H1 (cell line): ENCODE measurements around the gene DNAH1. TPM values are rescaled to one million over a fixed set of nuclear protein-coding genes. Genes with fewer than 3 reads are reported as not detected.

Experiments used
- CTCF ChIA-PET: fragments of 300-600 bp; sonication (Branson Sonifier 250); formaldehyde crosslinking; loops from one replicate; lab custom pipeline; 2021; ENCODE audit not compliant: partially characterized antibody; lab: Charles Lee
- POLR2A ChIA-PET: fragments of 300-600 bp; sonication (Branson Sonifier 250); formaldehyde crosslinking; loops from one replicate; lab custom pipeline; 2021; ENCODE audit warnings: inconsistent platforms; ENCODE audit not compliant: partially characterized antibody; lab: Charles Lee
- DNase-seq, 2 experiments: peaks; one replicate each; pipeline versions ENCODE4 v3.0.0 to v3.0.0-alpha.2; 2010 to 2022; ENCODE audit warnings: low spot score in 2 of 2, low read depth in 1 of 2, mixed read lengths in 1 of 2
- FAIRE-seq: peaks from 2 replicates; lab custom pipeline; 2011; peaks lifted over from hg19 to GRCh38; lab: Jason Lieb, UNC
- H2AFZ ChIP-seq: 2 replicates; pipeline ENCODE4 v1.8.1; 2012; ENCODE audit warnings: low read length, inconsistent platforms
- H2AK5ac ChIP-seq: 2 replicates; pipeline ENCODE4 v1.6.1; 2013; ENCODE audit warnings: low read depth, low read length
- H2BK120ac ChIP-seq: replicated peaks from 2 replicates; pipeline ENCODE3; 2013; ENCODE audit warnings: low read depth, low read length, inconsistent platforms
- H2BK12ac ChIP-seq: 2 replicates; pipeline ENCODE4 v1.6.1; 2013; ENCODE audit warnings: low read depth, low read length
- H2BK15ac ChIP-seq: 2 replicates; pipeline ENCODE4 v1.6.1; 2013; ENCODE audit warnings: low read length
- H2BK20ac ChIP-seq: 2 replicates; pipeline ENCODE4 v1.6.1; 2013; ENCODE audit warnings: low read length
- H2BK5ac ChIP-seq: 2 replicates; pipeline ENCODE4 v1.6.1; 2013; ENCODE audit warnings: low read depth, low read length
- H3K14ac ChIP-seq: 2 replicates; pipeline ENCODE4 v1.6.1; 2013; ENCODE audit warnings: inconsistent platforms; ENCODE audit not compliant: insufficient read length
- H3K18ac ChIP-seq: 2 replicates; pipeline ENCODE4 v1.6.1; 2013; ENCODE audit warnings: low read length; ENCODE audit errors: extremely low read depth
- H3K23ac ChIP-seq: 2 replicates; pipeline ENCODE4 v1.6.1; 2013; ENCODE audit warnings: inconsistent platforms; ENCODE audit not compliant: insufficient read length
- H3K23me2 ChIP-seq: 2 replicates; pipeline ENCODE4 v1.6.1; 2013; ENCODE audit warnings: low read depth, low read length
- H3K27ac ChIP-seq: 2 replicates; pipeline ENCODE4 v1.6.1; 2011; ENCODE audit warnings: low read depth, low read length, inconsistent platforms
- H3K27me3 ChIP-seq, 4 experiments: replicated peaks in 1 of 4; 1 replicate in 1 of 4; 2 replicates in 3 of 4; pipeline versions ENCODE4 v1.6.1 to v1.8.1; 2011 to 2013; ENCODE audit warnings: low read length in 3 of 4, mild to moderate bottlenecking in 3 of 4, inconsistent platforms in 2 of 4, mixed read lengths in 2 of 4, moderate library complexity in 1 of 4; ENCODE audit not compliant: control insufficient read depth in 3 of 4, insufficient read depth in 3 of 4; ENCODE audit errors: extremely low read depth in 1 of 4
- H3K36me3 ChIP-seq, 4 experiments: 2 replicates each; pipeline versions ENCODE4 v1.6.1 to v1.8.1; 2011 to 2013; ENCODE audit warnings: mild to moderate bottlenecking in 4 of 4, low read length in 3 of 4, moderate library complexity in 2 of 4, control low read depth in 1 of 4, inconsistent platforms in 1 of 4; ENCODE audit not compliant: insufficient read depth in 4 of 4, control insufficient read depth in 2 of 4
- H3K4ac ChIP-seq: replicated peaks from 2 replicates; pipeline ENCODE3; 2013; ENCODE audit warnings: low read length, low read depth, mixed read lengths, inconsistent platforms; ENCODE audit not compliant: insufficient read length
- H3K4me1 ChIP-seq, 4 experiments: replicated peaks in 1 of 4; 1 replicate in 1 of 4; 2 replicates in 3 of 4; pipeline versions ENCODE4 v1.6.1 to v1.8.1; 2011 to 2013; ENCODE audit warnings: low read length in 3 of 4, inconsistent platforms in 2 of 4, mixed read lengths in 1 of 4; ENCODE audit not compliant: insufficient read depth in 4 of 4, control insufficient read depth in 3 of 4
- H3K4me2 ChIP-seq, 2 experiments: 2 replicates each; pipeline versions ENCODE4 v1.6.1 to v1.8.1; 2011 to 2013; ENCODE audit warnings: low read depth in 2 of 2, low read length in 2 of 2, control low read depth in 1 of 2, inconsistent platforms in 1 of 2, mild to moderate bottlenecking in 1 of 2; ENCODE audit not compliant: insufficient read depth in 1 of 2
- H3K4me3 ChIP-seq, 4 experiments: fragments of 200-600, 300-600 bp in 1 of 4; sonication (generic), shearing (Covaris generic), sonication (Bioruptor Twin) in 1 of 4; 2 replicates each; pipeline versions ENCODE4 v1.5.1 to v1.8.1; 2011 to 2016; ENCODE audit warnings: low read length in 4 of 4, low read depth in 3 of 4, control low read depth in 2 of 4, inconsistent platforms in 2 of 4, mild to moderate bottlenecking in 2 of 4, mixed read lengths in 1 of 4, moderate library complexity in 1 of 4; ENCODE audit not compliant: insufficient read depth in 2 of 4; ENCODE audit errors: extremely low read depth in 1 of 4
- H3K56ac ChIP-seq: replicated peaks from 2 replicates; pipeline ENCODE3; 2013; ENCODE audit warnings: low read depth, mild to moderate bottlenecking, mixed read lengths, low read length, inconsistent platforms; ENCODE audit not compliant: insufficient read length
- H3K79me1 ChIP-seq: 2 replicates; pipeline ENCODE4 v1.6.1; 2013; ENCODE audit warnings: low read depth, low read length, control low read depth
- H3K79me2 ChIP-seq, 2 experiments: 2 replicates each; pipeline versions ENCODE4 v1.6.1 to v1.8.1; 2012 to 2013; ENCODE audit warnings: low read length in 2 of 2, mild to moderate bottlenecking in 2 of 2, inconsistent platforms in 1 of 2; ENCODE audit not compliant: insufficient read depth in 2 of 2, control insufficient read depth in 1 of 2
- H3K9ac ChIP-seq, 4 experiments: replicated peaks in 1 of 4; 1 replicate in 1 of 4; 2 replicates in 3 of 4; pipeline versions ENCODE4 v1.6.1 to v1.8.1; 2011 to 2013; ENCODE audit warnings: low read depth in 3 of 4, low read length in 3 of 4, control low read depth in 2 of 4, mild to moderate bottlenecking in 2 of 4, moderate library complexity in 2 of 4, inconsistent platforms in 1 of 4; ENCODE audit errors: extremely low read depth in 1 of 4
- H3K9me3 ChIP-seq, 2 experiments: 2 replicates each; pipeline versions ENCODE4 v1.6.1 to v1.8.1; 2012 to 2013; ENCODE audit warnings: mild to moderate bottlenecking in 2 of 2, moderate library complexity in 2 of 2, control low read depth in 1 of 2, inconsistent platforms in 1 of 2, low read depth in 1 of 2, low read length in 1 of 2, mixed read lengths in 1 of 2; ENCODE audit not compliant: insufficient read depth in 2 of 2
- H4K20me1 ChIP-seq, 2 experiments: replicated peaks in 1 of 2; 2 replicates each; pipeline versions ENCODE3 to v1.8.1; 2011 to 2013; ENCODE audit warnings: inconsistent platforms in 2 of 2, low read length in 2 of 2, mild to moderate bottlenecking in 1 of 2; ENCODE audit not compliant: insufficient read depth in 2 of 2, control insufficient read depth in 1 of 2
- H4K5ac ChIP-seq: 2 replicates; pipeline ENCODE4 v1.6.1; 2013; ENCODE audit warnings: low read length, low read depth, mixed read lengths, inconsistent platforms; ENCODE audit not compliant: insufficient read length
- H4K8ac ChIP-seq: 2 replicates; pipeline ENCODE4 v1.8.0; 2013; ENCODE audit warnings: mild to moderate bottlenecking, moderate library complexity, low read length, inconsistent platforms; ENCODE audit not compliant: insufficient read depth; ENCODE audit errors: extremely low read depth
- H4K91ac ChIP-seq: replicated peaks from 2 replicates; pipeline ENCODE3; 2013; ENCODE audit warnings: low read length, mixed read lengths, inconsistent platforms; ENCODE audit not compliant: insufficient read length
- BRCA1 ChIP-seq: IDR thresholded peaks from 2 replicates; pipeline ENCODE4 v1.6.1; 2012; ENCODE audit warnings: low read depth, low read length, improper control_type of control experiment
- CBX8 ChIP-seq: fragments of 300-800, 300-1000 bp; sonication (generic); IDR thresholded peaks from 2 replicates; pipeline ENCODE4 v1.7.1; 2016; ENCODE audit warnings: low read depth, low read length, borderline replicate concordance
- CHD2 ChIP-seq: IDR thresholded peaks from 2 replicates; pipeline ENCODE4 v1.6.1; 2012; ENCODE audit warnings: low read length, improper control_type of control experiment
- EGR1 ChIP-seq: IDR thresholded peaks from 2 replicates; pipeline ENCODE4 v1.6.1; 2011; ENCODE audit warnings: low read depth, low read length, borderline replicate concordance
- JUND ChIP-seq: IDR thresholded peaks from 2 replicates; pipeline ENCODE4 v1.6.1; 2011; ENCODE audit warnings: mild to moderate bottlenecking, improper control_type of control experiment, low read length
- MAFK ChIP-seq: IDR thresholded peaks from 2 replicates; pipeline ENCODE4 v1.6.1; 2012; ENCODE audit warnings: low read depth, mild to moderate bottlenecking, improper control_type of control experiment, low read length
- NANOG ChIP-seq: IDR thresholded peaks from 2 replicates; pipeline ENCODE4 v1.6.1; 2011; ENCODE audit warnings: low read length, low read depth, mild to moderate bottlenecking, inconsistent platforms; ENCODE audit not compliant: insufficient read depth, poor library complexity, severe bottlenecking
- NRF1 ChIP-seq: IDR thresholded peaks from 2 replicates; pipeline ENCODE4 v1.6.1; 2011; ENCODE audit warnings: mild to moderate bottlenecking, low read depth, low read length, improper control_type of control experiment
- SP4 ChIP-seq: IDR thresholded peaks from 2 replicates; pipeline ENCODE4 v1.6.1; 2012; ENCODE audit warnings: low read length, inconsistent platforms
- SRF ChIP-seq: IDR thresholded peaks from 2 replicates; pipeline ENCODE4 v1.6.1; 2011; ENCODE audit warnings: mild to moderate bottlenecking, low read depth, low read length, moderate library complexity
- TAF1 ChIP-seq: IDR thresholded peaks from 2 replicates; pipeline ENCODE4 v1.6.1; 2011; ENCODE audit warnings: mild to moderate bottlenecking, low read depth, low read length
- WGBS, 2 experiments: shearing (Covaris generic) in 1 of 2; methylation state at CpG; one replicate each; pipeline versions ENCODE4 v1.1.6 to v1.1.7; 2013 to 2015; ENCODE audit warnings: low lambda C conversion rate in 2 of 2, mixed read lengths in 2 of 2, inconsistent platforms in 1 of 2, low coverage in 1 of 2, missing lambda C conversion rate in 1 of 2; ENCODE audit not compliant: insufficient replicate concordance in 2 of 2, insufficient coverage in 1 of 2, insufficient read length in 1 of 2; ENCODE audit errors: extremely low coverage in 1 of 2, missing lambda C conversion rate in 1 of 2; 5-methylcytosine and 5-hydroxymethylcytosine counted together
- polyA plus RNA-seq, 7 experiments: library from polyadenylated mRNA; depleted of rRNA in 3 of 7; stranded (reverse) in 5 of 7; unstranded in 2 of 7; fragments of >200 nt in 5 of 7; fragments of 200-250 nt in 2 of 7; gene quantifications; 1 replicate in 5 of 7; 2 replicates in 1 of 7; 4 replicates in 1 of 7; pipeline versions ENCODE4 v1.2.1 to v1.2.3, GENCODE V29; 2011 to 2013; ENCODE audit warnings: missing spikeins in 2 of 7, mixed read lengths in 2 of 7
- total RNA-seq: library from RNA; stranded (reverse); fragmentation: NEBNext Ultra II Directional; extraction: Animal tissue kit (Norgen Biotek cat#: 25700); gene quantifications from 2 replicates; pipeline ENCODE4 v1.2.1, GENCODE V29; 2021
- TF ChIP-seq, protein P1 (sequence below): IDR thresholded peaks from 2 replicates; pipeline ENCODE4 v1.6.1; 2011; ENCODE audit warnings: low read length, improper control_type of control experiment
- TF ChIP-seq, protein P2 (sequence below): IDR thresholded peaks from 2 replicates; pipeline ENCODE4 v1.6.1; 2012; ENCODE audit warnings: inconsistent platforms

Gene DNAH1
- total and polyA plus RNA-seq, 2 of the 8 experiments (the other 6 are each of a cell fraction or from before 2014, with no cell fraction given) = 1.0 to 1.5 TPM

DNA sequence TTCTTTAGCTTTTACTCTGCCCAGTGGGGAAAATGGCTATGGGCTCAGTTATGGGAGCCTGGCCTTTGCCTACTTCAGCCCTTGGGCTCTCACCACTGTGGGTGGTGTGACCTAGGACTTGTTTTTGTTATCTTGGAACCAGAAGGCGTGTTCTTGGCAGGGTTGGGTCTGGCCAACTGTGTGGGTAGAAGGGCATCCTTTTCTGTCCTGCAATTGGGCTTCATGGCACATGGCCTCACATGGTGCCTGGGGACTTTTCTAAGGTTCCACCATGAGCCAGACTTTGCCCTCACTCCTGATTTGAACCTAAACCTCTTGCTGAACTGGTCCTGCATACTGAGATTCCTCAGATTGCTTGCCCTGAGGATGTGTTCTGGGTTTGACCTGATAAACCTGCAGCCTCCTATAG is 26.8 kb upstream of the DNAH1 start:
- Histone ChIP-seq H2BK20ac (no peak overlapping the region), H2AK5ac (no peak overlapping the region), H3K4me3 (no peak overlapping the region), H3K27ac (no peak overlapping the region), H3K4me1 (peaks cover 0 to 3% (median 1%) of the 10 kb centered on the region in 4 experiments; a peak in 4 of 7 replicates), H4K91ac (no peak overlapping the region), H2BK120ac (no peak overlapping the region), H3K27me3 (no peaks in the 10 kb centered on the region), H4K5ac (no peak overlapping the region), H4K8ac (no peak overlapping the region), H3K23ac (no peak overlapping the region), H2BK12ac (no peak overlapping the region), H3K4me2 (no peak overlapping the region), H4K20me1 (no peaks in the 10 kb centered on the region), H3K4ac (no peak overlapping the region), H2BK15ac (no peak overlapping the region), H2AFZ (no peak overlapping the region), H2BK5ac (no peak overlapping the region), H3K9ac (no peak overlapping the region), H3K14ac (no peak overlapping the region), H3K36me3 (no peaks in the 10 kb centered on the region), H3K79me2 (no peaks in the 10 kb centered on the region), H3K18ac (no peak overlapping the region), H3K9me3 (no peaks in the 10 kb centered on the region), H3K56ac (no peak overlapping the region), H3K23me2 (peaks cover 5% of the 10 kb centered on the region; the same call in 1 of the 2 replicates), H3K79me1 (no peaks in the 10 kb centered on the region; the same call in 1 of the 2 replicates)
- CTCF ChIA-PET = interaction anchor here (1.0 to 15.3 kb wide), 15 partner anchors 8 to 158 kb away, joined by 3 to 198 read pairs (median 5); no protein-coding TSS in a partner anchor
- WGBS, 2 experiments = 85% methylated on average over 1 of the region's 1 CpG; no CpG with 5 or more reads in 1 of the 2 experiments
- FAIRE-seq = no peak
- no peak for DNase-seq
- POLR2A ChIA-PET = interaction anchor here (0.6 to 6.5 kb wide), 8 partner anchors 9 to 72 kb away, joined by 3 to 76 read pairs (median 6); partner anchors contain the start of gene WDR82
- TF ChIP-seq, protein P1, sequence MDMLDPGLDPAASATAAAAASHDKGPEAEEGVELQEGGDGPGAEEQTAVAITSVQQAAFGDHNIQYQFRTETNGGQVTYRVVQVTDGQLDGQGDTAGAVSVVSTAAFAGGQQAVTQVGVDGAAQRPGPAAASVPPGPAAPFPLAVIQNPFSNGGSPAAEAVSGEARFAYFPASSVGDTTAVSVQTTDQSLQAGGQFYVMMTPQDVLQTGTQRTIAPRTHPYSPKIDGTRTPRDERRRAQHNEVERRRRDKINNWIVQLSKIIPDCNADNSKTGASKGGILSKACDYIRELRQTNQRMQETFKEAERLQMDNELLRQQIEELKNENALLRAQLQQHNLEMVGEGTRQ = no peak
- TF ChIP-seq SP4 (no peak), EGR1 (no peak), CHD2 (no peak), NRF1 (no peak), CBX8 (no peak), TAF1 (no peak), JUND (no peak), SRF (no peak), MAFK (no peak), BRCA1 (no peak), NANOG (no peak)
- TF ChIP-seq, protein P2, sequence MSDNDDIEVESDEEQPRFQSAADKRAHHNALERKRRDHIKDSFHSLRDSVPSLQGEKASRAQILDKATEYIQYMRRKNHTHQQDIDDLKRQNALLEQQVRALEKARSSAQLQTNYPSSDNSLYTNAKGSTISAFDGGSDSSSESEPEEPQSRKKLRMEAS = no peak
